H1 (cell line): ENCODE results near the gene SNU13. TPM values are rescaled to one million over a fixed set of nuclear protein-coding genes. Genes with fewer than 3 reads are reported as not detected.

Experiments
- CTCF ChIA-PET: fragments of 300-600 bp; sonication (Branson Sonifier 250); formaldehyde crosslinking; loops from one replicate; lab custom pipeline; 2021; ENCODE audit not compliant: partially characterized antibody; lab: Charles Lee
- POLR2A ChIA-PET: fragments of 300-600 bp; sonication (Branson Sonifier 250); formaldehyde crosslinking; loops from one replicate; lab custom pipeline; 2021; ENCODE audit warnings: inconsistent platforms; ENCODE audit not compliant: partially characterized antibody; lab: Charles Lee
- DNase-seq, 2 experiments: peaks; one replicate each; pipeline versions ENCODE4 v3.0.0 to v3.0.0-alpha.2; 2010 to 2022; ENCODE audit warnings: low spot score in 2 of 2, low read depth in 1 of 2, mixed read lengths in 1 of 2
- FAIRE-seq: peaks from 2 replicates; lab custom pipeline; 2011; peaks lifted over from hg19 to GRCh38; lab: Jason Lieb, UNC
- H2AFZ ChIP-seq: 2 replicates; pipeline ENCODE4 v1.8.1; 2012; ENCODE audit warnings: low read length, inconsistent platforms
- H2AK5ac ChIP-seq: 2 replicates; pipeline ENCODE4 v1.6.1; 2013; ENCODE audit warnings: low read depth, low read length
- H2BK120ac ChIP-seq: replicated peaks from 2 replicates; pipeline ENCODE3; 2013; ENCODE audit warnings: low read depth, low read length, inconsistent platforms
- H2BK12ac ChIP-seq: 2 replicates; pipeline ENCODE4 v1.6.1; 2013; ENCODE audit warnings: low read depth, low read length
- H2BK15ac ChIP-seq: 2 replicates; pipeline ENCODE4 v1.6.1; 2013; ENCODE audit warnings: low read length
- H2BK20ac ChIP-seq: 2 replicates; pipeline ENCODE4 v1.6.1; 2013; ENCODE audit warnings: low read length
- H2BK5ac ChIP-seq: 2 replicates; pipeline ENCODE4 v1.6.1; 2013; ENCODE audit warnings: low read depth, low read length
- H3K14ac ChIP-seq: 2 replicates; pipeline ENCODE4 v1.6.1; 2013; ENCODE audit warnings: inconsistent platforms; ENCODE audit not compliant: insufficient read length
- H3K18ac ChIP-seq: 2 replicates; pipeline ENCODE4 v1.6.1; 2013; ENCODE audit warnings: low read length; ENCODE audit errors: extremely low read depth
- H3K23ac ChIP-seq: 2 replicates; pipeline ENCODE4 v1.6.1; 2013; ENCODE audit warnings: inconsistent platforms; ENCODE audit not compliant: insufficient read length
- H3K23me2 ChIP-seq: 2 replicates; pipeline ENCODE4 v1.6.1; 2013; ENCODE audit warnings: low read depth, low read length
- H3K27ac ChIP-seq: 2 replicates; pipeline ENCODE4 v1.6.1; 2011; ENCODE audit warnings: low read depth, low read length, inconsistent platforms
- H3K27me3 ChIP-seq, 4 experiments: replicated peaks in 1 of 4; 1 replicate in 1 of 4; 2 replicates in 3 of 4; pipeline versions ENCODE4 v1.6.1 to v1.8.1; 2011 to 2013; ENCODE audit warnings: low read length in 3 of 4, mild to moderate bottlenecking in 3 of 4, inconsistent platforms in 2 of 4, mixed read lengths in 2 of 4, moderate library complexity in 1 of 4; ENCODE audit not compliant: control insufficient read depth in 3 of 4, insufficient read depth in 3 of 4; ENCODE audit errors: extremely low read depth in 1 of 4
- H3K36me3 ChIP-seq, 4 experiments: 2 replicates each; pipeline versions ENCODE4 v1.6.1 to v1.8.1; 2011 to 2013; ENCODE audit warnings: mild to moderate bottlenecking in 4 of 4, low read length in 3 of 4, moderate library complexity in 2 of 4, control low read depth in 1 of 4, inconsistent platforms in 1 of 4; ENCODE audit not compliant: insufficient read depth in 4 of 4, control insufficient read depth in 2 of 4
- H3K4ac ChIP-seq: replicated peaks from 2 replicates; pipeline ENCODE3; 2013; ENCODE audit warnings: low read length, low read depth, mixed read lengths, inconsistent platforms; ENCODE audit not compliant: insufficient read length
- H3K4me1 ChIP-seq, 4 experiments: replicated peaks in 1 of 4; 1 replicate in 1 of 4; 2 replicates in 3 of 4; pipeline versions ENCODE4 v1.6.1 to v1.8.1; 2011 to 2013; ENCODE audit warnings: low read length in 3 of 4, inconsistent platforms in 2 of 4, mixed read lengths in 1 of 4; ENCODE audit not compliant: insufficient read depth in 4 of 4, control insufficient read depth in 3 of 4
- H3K4me2 ChIP-seq, 2 experiments: 2 replicates each; pipeline versions ENCODE4 v1.6.1 to v1.8.1; 2011 to 2013; ENCODE audit warnings: low read depth in 2 of 2, low read length in 2 of 2, control low read depth in 1 of 2, inconsistent platforms in 1 of 2, mild to moderate bottlenecking in 1 of 2; ENCODE audit not compliant: insufficient read depth in 1 of 2
- H3K4me3 ChIP-seq, 4 experiments: fragments of 200-600, 300-600 bp in 1 of 4; sonication (generic), shearing (Covaris generic), sonication (Bioruptor Twin) in 1 of 4; 2 replicates each; pipeline versions ENCODE4 v1.5.1 to v1.8.1; 2011 to 2016; ENCODE audit warnings: low read length in 4 of 4, low read depth in 3 of 4, control low read depth in 2 of 4, inconsistent platforms in 2 of 4, mild to moderate bottlenecking in 2 of 4, mixed read lengths in 1 of 4, moderate library complexity in 1 of 4; ENCODE audit not compliant: insufficient read depth in 2 of 4; ENCODE audit errors: extremely low read depth in 1 of 4
- H3K56ac ChIP-seq: replicated peaks from 2 replicates; pipeline ENCODE3; 2013; ENCODE audit warnings: low read depth, mild to moderate bottlenecking, mixed read lengths, low read length, inconsistent platforms; ENCODE audit not compliant: insufficient read length
- H3K79me1 ChIP-seq: 2 replicates; pipeline ENCODE4 v1.6.1; 2013; ENCODE audit warnings: low read depth, low read length, control low read depth
- H3K79me2 ChIP-seq, 2 experiments: 2 replicates each; pipeline versions ENCODE4 v1.6.1 to v1.8.1; 2012 to 2013; ENCODE audit warnings: low read length in 2 of 2, mild to moderate bottlenecking in 2 of 2, inconsistent platforms in 1 of 2; ENCODE audit not compliant: insufficient read depth in 2 of 2, control insufficient read depth in 1 of 2
- H3K9ac ChIP-seq, 4 experiments: replicated peaks in 1 of 4; 1 replicate in 1 of 4; 2 replicates in 3 of 4; pipeline versions ENCODE4 v1.6.1 to v1.8.1; 2011 to 2013; ENCODE audit warnings: low read depth in 3 of 4, low read length in 3 of 4, control low read depth in 2 of 4, mild to moderate bottlenecking in 2 of 4, moderate library complexity in 2 of 4, inconsistent platforms in 1 of 4; ENCODE audit errors: extremely low read depth in 1 of 4
- H3K9me3 ChIP-seq, 2 experiments: 2 replicates each; pipeline versions ENCODE4 v1.6.1 to v1.8.1; 2012 to 2013; ENCODE audit warnings: mild to moderate bottlenecking in 2 of 2, moderate library complexity in 2 of 2, control low read depth in 1 of 2, inconsistent platforms in 1 of 2, low read depth in 1 of 2, low read length in 1 of 2, mixed read lengths in 1 of 2; ENCODE audit not compliant: insufficient read depth in 2 of 2
- H4K20me1 ChIP-seq, 2 experiments: replicated peaks in 1 of 2; 2 replicates each; pipeline versions ENCODE3 to v1.8.1; 2011 to 2013; ENCODE audit warnings: inconsistent platforms in 2 of 2, low read length in 2 of 2, mild to moderate bottlenecking in 1 of 2; ENCODE audit not compliant: insufficient read depth in 2 of 2, control insufficient read depth in 1 of 2
- H4K5ac ChIP-seq: 2 replicates; pipeline ENCODE4 v1.6.1; 2013; ENCODE audit warnings: low read length, low read depth, mixed read lengths, inconsistent platforms; ENCODE audit not compliant: insufficient read length
- H4K8ac ChIP-seq: 2 replicates; pipeline ENCODE4 v1.8.0; 2013; ENCODE audit warnings: mild to moderate bottlenecking, moderate library complexity, low read length, inconsistent platforms; ENCODE audit not compliant: insufficient read depth; ENCODE audit errors: extremely low read depth
- H4K91ac ChIP-seq: replicated peaks from 2 replicates; pipeline ENCODE3; 2013; ENCODE audit warnings: low read length, mixed read lengths, inconsistent platforms; ENCODE audit not compliant: insufficient read length
- BRCA1 ChIP-seq: IDR thresholded peaks from 2 replicates; pipeline ENCODE4 v1.6.1; 2012; ENCODE audit warnings: low read depth, low read length, improper control_type of control experiment
- JUN ChIP-seq: IDR thresholded peaks from 2 replicates; pipeline ENCODE4 v1.6.1; 2011; ENCODE audit warnings: low read depth, mild to moderate bottlenecking, improper control_type of control experiment, low read length
- POLR2A ChIP-seq, 2 experiments: IDR thresholded peaks; 1 replicate in 1 of 2; 2 replicates in 1 of 2; pipeline ENCODE4 v1.6.1; 2011; ENCODE audit warnings: low read depth in 2 of 2, low read length in 2 of 2, mild to moderate bottlenecking in 2 of 2; ENCODE audit errors: control extremely low read depth in 1 of 2
- POLR2AphosphoS5 ChIP-seq: IDR thresholded peaks from 2 replicates; pipeline ENCODE4 v1.6.1; 2011; ENCODE audit warnings: low read depth, low read length
- WGBS, 2 experiments: shearing (Covaris generic) in 1 of 2; methylation state at CpG; one replicate each; pipeline versions ENCODE4 v1.1.6 to v1.1.7; 2013 to 2015; ENCODE audit warnings: low lambda C conversion rate in 2 of 2, mixed read lengths in 2 of 2, inconsistent platforms in 1 of 2, low coverage in 1 of 2, missing lambda C conversion rate in 1 of 2; ENCODE audit not compliant: insufficient replicate concordance in 2 of 2, insufficient coverage in 1 of 2, insufficient read length in 1 of 2; ENCODE audit errors: extremely low coverage in 1 of 2, missing lambda C conversion rate in 1 of 2; 5-methylcytosine and 5-hydroxymethylcytosine counted together
- polyA plus RNA-seq, 7 experiments: library from polyadenylated mRNA; depleted of rRNA in 3 of 7; stranded (reverse) in 5 of 7; unstranded in 2 of 7; fragments of >200 nt in 5 of 7; fragments of 200-250 nt in 2 of 7; gene quantifications; 1 replicate in 5 of 7; 2 replicates in 1 of 7; 4 replicates in 1 of 7; pipeline versions ENCODE4 v1.2.1 to v1.2.3, GENCODE V29; 2011 to 2013; ENCODE audit warnings: missing spikeins in 2 of 7, mixed read lengths in 2 of 7
- total RNA-seq: library from RNA; stranded (reverse); fragmentation: NEBNext Ultra II Directional; extraction: Animal tissue kit (Norgen Biotek cat#: 25700); gene quantifications from 2 replicates; pipeline ENCODE4 v1.2.1, GENCODE V29; 2021

Gene SNU13
- total and polyA plus RNA-seq, 2 of the 8 experiments (the other 6 are each of a cell fraction or from before 2014, with no cell fraction given), result 241 to 281 TPM

DNA sequence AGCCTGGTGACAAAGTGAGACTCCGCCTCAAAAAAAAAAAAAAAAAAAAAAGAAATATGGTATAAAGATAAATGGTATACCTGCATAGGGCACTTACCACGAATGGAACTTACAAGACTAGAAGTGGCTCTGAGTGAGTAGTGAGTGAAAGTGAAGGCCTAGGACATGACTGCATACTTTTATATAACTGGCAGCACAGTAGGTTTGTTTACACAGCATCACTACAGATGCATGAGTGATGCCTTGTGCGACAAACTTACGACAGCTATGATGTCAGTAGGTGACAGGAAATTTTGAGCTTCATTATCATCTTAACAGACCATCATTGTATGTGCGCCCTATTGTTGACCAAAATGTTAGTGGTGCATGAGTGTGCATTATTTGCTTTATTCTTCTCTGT, 49.9 kb downstream of the SNU13 start:
- no peak overlapping the region for H3K4me2 ChIP-seq
- no peak overlapping the region for H3K18ac ChIP-seq
- H2BK5ac ChIP-seq, result no peak overlapping the region
- no peak overlapping the region for H3K27ac ChIP-seq
- H4K8ac ChIP-seq, result no peak overlapping the region
- no peak overlapping the region for H2BK20ac ChIP-seq
- H3K4me1 ChIP-seq, result no peaks in the 10 kb centered on the region
- no peak overlapping the region for H3K4ac ChIP-seq
- peaks cover 29 to 92% (median 66%) of the 10 kb centered on the region in 4 experiments for H3K36me3 ChIP-seq
- no peak overlapping the region for H2BK12ac ChIP-seq
- no peak for FAIRE-seq
- 98% methylated on average over 4 of the region's 5 CpGs; no CpG with 5 or more reads in 1 of the 2 experiments for WGBS, 2 experiments
- H2BK120ac ChIP-seq, result no peak overlapping the region
- no peak for DNase-seq
- H3K9ac ChIP-seq, result no peak overlapping the region
- no peak for TF ChIP-seq JUN
- TF ChIP-seq POLR2AphosphoS5, result 0 out of 2 replicates have a peak, but pooled peaks have one; percentile 25
- TF ChIP-seq BRCA1, result no peak
- 0 out of 3 replicates have a peak, but pooled peaks of 1 of the 2 experiments have one; percentile 19 for TF ChIP-seq POLR2A (IDR thresholded peaks at IDR 0.05; ENCODE audit: control extremely low read depth in 1 of 2, low read depth in 2 of 2, low read length in 2 of 2)
- no peak overlapping the region for H3K14ac ChIP-seq
- H4K91ac ChIP-seq, result no peak overlapping the region
- H3K23me2 ChIP-seq, result no peaks in the 10 kb centered on the region
- H3K79me2 ChIP-seq, result peaks cover 0 to 25% of the 10 kb centered on the region in 2 experiments; a peak in 2 of 4 replicates
- H2AK5ac ChIP-seq, result no peak overlapping the region
- H3K27me3 ChIP-seq, result no peaks in the 10 kb centered on the region
- H4K5ac ChIP-seq, result no peak overlapping the region
- H3K9me3 ChIP-seq, result no peaks in the 10 kb centered on the region
- no peaks in the 10 kb centered on the region for H3K79me1 ChIP-seq
- peaks cover 2 to 3% of the 10 kb centered on the region in 2 experiments for H4K20me1 ChIP-seq
- H3K56ac ChIP-seq, result no peak overlapping the region
- CTCF ChIA-PET, result interaction anchor here (1.0 kb wide), 2 partner anchors 59 to 302 kb away, joined by 3 to 4 read pairs; no protein-coding TSS in a partner anchor
- H2AFZ ChIP-seq, result no peak overlapping the region
- H3K23ac ChIP-seq, result no peak overlapping the region
- POLR2A ChIA-PET, result interaction anchor here (1.4 to 13.3 kb wide), 3 partner anchors 14 to 27 kb away, joined by 5 to 157 read pairs (median 129); partner anchors contain the start of genes DESI1 and XRCC6
- no peak overlapping the region for H2BK15ac ChIP-seq
- no peak overlapping the region for H3K4me3 ChIP-seq
